Measurements from ENCODE around the gene INSYN2B.

The INSYN2B gene

DNA sequence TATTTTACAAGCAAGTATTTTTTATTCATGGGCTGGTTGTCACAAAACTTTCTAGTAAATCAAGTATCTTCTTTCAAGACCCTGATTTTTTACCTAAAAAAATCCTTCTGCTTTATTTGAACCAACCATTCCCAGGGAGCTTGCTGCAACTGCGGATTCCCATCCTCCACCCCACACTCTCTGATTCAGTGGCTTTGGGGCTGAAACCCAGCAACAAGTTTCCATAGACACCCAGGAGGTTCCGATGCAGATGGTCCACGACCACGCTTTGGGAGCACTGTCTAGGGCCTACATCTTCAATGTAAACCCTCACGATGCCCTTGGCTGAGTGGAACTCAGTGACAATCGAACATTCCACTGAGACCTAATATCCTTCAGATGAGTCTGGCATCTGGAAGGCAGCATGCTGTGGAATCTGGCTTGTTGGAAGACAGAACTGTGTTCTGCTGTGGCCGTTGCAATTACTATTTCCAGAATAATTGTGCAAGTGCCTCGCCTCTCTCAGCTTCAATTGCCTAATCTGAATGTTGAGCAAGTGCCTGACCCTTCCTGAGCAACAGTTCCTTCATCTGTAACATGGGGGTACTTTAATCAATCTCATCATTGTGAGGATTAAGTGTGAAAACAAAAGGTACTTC, 105.1 kb downstream of the INSYN2B start:
- Mint-ChIP-seq H3K27ac (no peak overlapping the region), H3K36me3 (peaks cover 20% of the 10 kb centered on the region), H3K4me3 (no peak overlapping the region)

DNA sequence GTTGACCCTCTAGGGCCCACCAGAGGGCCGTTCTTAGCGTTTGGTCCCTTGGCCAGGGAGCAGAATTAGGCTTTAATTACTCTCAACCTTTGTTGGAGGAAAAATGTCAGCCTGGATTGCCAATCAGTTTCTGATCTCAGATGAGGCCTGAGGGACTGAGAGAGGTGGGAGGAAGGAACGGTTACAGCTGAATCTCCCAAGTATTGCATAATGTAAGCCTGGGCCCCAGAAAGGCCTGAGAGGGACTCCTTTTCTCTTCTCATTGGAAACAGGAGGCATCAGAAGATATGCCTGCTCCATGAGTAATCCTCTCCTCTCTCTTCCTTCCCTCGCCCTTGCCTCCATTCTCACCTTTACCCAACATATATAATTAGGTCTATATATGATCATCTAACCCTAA, 105.7 kb downstream of the INSYN2B start:
- Mint-ChIP-seq H3K27ac (no peak overlapping the region), H3K27me3 (no peaks in the 10 kb centered on the region), H3K36me3 (peaks cover 19% of the 10 kb centered on the region), H3K9me3 (ENCODE audit: low read depth) (no peaks in the 10 kb centered on the region), H3K4me1 (ENCODE audit: low read depth) (peaks cover 4% of the 10 kb centered on the region), H3K4me3 (no peak overlapping the region)

More for the DNA sequence above, 105.1 kb downstream of the INSYN2B start:
- Mint-ChIP-seq H3K9me3 (ENCODE audit: low read depth) (no peaks in the 10 kb centered on the region), H3K4me1 (ENCODE audit: low read depth) (peaks cover 4% of the 10 kb centered on the region), H3K27me3 (no peaks in the 10 kb centered on the region)

DNA sequence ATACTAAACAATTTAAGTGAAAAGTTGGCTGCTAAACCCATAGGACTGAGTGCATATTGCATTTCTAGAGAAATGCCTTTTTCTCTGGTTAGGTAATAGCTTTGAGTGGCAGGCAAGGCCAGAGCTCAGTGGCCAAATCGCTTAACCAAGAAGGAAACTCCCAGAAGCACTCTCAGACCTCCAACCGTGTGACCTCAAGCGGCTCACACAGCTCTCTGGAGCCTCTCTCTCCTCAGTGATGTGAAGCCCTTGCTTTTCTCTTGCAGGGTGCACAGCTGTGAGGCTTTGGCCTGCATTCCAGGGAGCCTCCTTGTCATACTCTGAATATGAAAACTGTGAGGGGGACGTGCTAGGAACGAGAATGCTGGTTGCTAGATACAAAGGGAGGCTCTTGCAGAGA, 106.7 kb downstream of the INSYN2B start:
- Mint-ChIP-seq H3K4me1 (ENCODE audit: low read depth) (peaks cover 6% of the 10 kb centered on the region), H3K36me3 (peaks cover 17% of the 10 kb centered on the region), H3K27ac (no peak overlapping the region), H3K9me3 (ENCODE audit: low read depth) (no peaks in the 10 kb centered on the region), H3K27me3 (no peaks in the 10 kb centered on the region), H3K4me3 (no peak overlapping the region)

DNA sequence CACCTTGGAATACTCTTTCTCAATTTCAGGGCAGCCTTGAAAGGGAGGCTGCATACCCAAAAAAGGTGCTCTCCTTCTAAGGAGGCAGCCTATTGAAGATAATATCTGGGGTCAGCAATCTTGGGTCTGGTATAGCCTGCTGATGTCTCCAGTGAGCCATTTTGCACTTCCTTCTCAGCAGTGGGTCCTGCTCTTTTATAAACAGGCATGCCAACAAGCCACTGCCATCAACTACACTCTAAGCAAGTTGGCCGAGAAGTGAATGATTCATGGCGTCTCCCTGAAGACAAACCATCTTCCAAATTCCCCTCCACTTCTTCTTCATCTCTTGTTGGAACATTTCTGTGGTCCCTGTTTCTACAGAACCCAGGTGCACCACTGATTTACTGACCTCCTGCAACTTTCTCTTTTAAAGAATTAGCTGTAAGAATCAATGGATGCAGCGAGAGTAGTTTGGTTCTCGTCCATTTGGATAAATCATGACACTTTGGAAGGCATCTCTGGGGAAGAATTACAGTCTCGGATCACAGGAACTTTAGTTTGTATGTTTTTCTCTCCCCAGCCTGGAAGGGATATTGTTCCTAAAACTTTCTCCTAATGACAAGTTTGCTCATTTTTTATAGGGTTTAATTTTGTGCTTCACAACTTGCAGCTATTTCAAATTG, 108.3 kb downstream of the INSYN2B start:
- Mint-ChIP-seq H3K9me3 (ENCODE audit: low read depth) (no peaks in the 10 kb centered on the region), H3K4me1 (ENCODE audit: low read depth) (peaks cover 6% of the 10 kb centered on the region), H3K27me3 (no peaks in the 10 kb centered on the region), H3K36me3 (peaks cover 20% of the 10 kb centered on the region), H3K4me3 (no peak overlapping the region), H3K27ac (no peak overlapping the region)

DNA sequence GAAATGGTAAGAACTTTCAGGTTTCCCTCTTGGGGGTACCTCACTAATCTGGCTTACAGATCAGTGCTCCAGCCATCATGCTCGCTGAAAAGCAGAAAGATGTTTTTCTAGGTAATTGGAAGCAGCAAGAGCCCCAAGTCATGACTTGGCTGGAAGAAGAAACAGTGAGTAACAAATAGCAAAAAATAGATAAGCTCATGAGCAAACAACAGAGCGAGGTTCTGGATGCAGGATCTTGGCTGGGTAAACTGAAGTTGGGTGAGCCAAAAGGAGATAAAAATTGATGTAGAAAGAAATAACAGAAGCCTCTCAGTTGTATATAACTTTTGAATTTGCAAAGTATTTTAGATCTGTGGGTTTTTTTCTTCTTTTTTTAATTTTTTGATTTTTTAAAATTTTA, 110.1 kb downstream of the INSYN2B start:
- Mint-ChIP-seq H3K36me3 (peaks cover 14% of the 10 kb centered on the region), H3K27me3 (no peaks in the 10 kb centered on the region), H3K9me3 (ENCODE audit: low read depth) (no peaks in the 10 kb centered on the region), H3K27ac (no peak overlapping the region), H3K4me3 (no peak overlapping the region), H3K4me1 (ENCODE audit: low read depth) (peaks cover 2% of the 10 kb centered on the region)

DNA sequence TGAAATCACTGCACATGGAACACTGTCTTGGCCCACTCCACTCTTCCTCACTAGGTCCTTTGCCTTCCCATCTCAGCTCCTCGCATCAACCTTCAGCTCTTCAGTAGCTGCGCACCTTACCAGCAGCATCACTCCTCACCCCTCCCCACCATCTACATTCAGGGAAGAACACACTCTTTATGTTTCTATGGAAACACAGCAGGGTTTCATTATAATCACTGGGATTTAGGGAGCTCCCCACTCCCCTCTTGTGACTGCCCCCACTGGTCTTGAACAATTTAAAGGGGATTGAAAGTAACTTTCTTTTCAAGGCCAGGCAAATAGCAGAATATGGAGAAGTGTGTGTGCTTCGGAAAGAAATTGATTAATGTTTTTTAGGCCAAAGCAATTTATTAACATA, 111.2 kb downstream of the INSYN2B start:
- no peaks in the 10 kb centered on the region for H3K9me3 Mint-ChIP-seq (ENCODE audit: low read depth)
- H3K4me3 Mint-ChIP-seq, result no peak overlapping the region
- peaks cover 2% of the 10 kb centered on the region for H3K4me1 Mint-ChIP-seq (ENCODE audit: low read depth)
- no peaks in the 10 kb centered on the region for H3K27me3 Mint-ChIP-seq
- H3K36me3 Mint-ChIP-seq, result peaks cover 17% of the 10 kb centered on the region
- no peak overlapping the region for H3K27ac Mint-ChIP-seq

DNA sequence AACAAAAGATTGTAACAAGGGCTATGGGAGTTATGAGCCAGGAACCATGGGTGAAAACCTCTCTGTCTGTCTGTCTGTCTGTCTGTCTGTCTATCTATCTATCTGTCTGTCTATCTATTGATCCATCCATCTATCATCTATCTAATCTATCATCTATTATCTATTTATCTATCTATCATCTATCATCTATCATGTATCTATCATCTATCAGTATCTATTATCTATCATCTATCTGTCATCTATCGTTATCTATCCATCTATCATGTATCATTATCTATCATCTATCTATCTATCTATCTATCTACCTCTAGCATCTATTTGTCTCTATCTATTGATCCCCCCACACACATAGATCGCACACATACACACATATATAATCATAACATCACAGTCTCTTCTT, 112.9 kb downstream of the INSYN2B start:
- Mint-ChIP-seq H3K4me3 (no peak overlapping the region), H3K4me1 (ENCODE audit: low read depth) (peaks cover 2% of the 10 kb centered on the region), H3K27ac (no peak overlapping the region), H3K27me3 (no peaks in the 10 kb centered on the region), H3K36me3 (peaks cover 22% of the 10 kb centered on the region), H3K9me3 (ENCODE audit: low read depth) (no peaks in the 10 kb centered on the region)

DNA sequence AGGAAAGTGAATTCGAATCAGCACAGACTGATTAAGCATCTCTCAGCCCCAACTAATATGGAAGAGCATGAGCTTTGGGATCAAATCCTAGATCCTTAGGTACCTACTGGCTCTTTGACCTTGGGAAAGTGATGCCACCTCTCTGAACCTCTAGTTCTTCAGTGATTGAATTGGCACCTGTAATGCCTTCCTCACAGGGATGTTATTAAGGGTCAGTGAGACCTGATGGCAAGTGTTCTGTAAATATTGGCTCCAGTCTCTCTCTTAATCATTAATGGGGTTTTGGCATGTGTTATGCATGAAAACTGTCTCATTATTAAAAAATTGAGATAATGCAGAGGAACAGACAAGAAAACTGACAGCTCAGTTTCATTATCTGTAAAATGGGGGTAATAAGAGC, 115.8 kb downstream of the INSYN2B start:
- no peaks in the 10 kb centered on the region for H3K9me3 Mint-ChIP-seq (ENCODE audit: low read depth)
- H3K27ac Mint-ChIP-seq, result no peak overlapping the region
- H3K4me3 Mint-ChIP-seq, result no peak overlapping the region
- no peaks in the 10 kb centered on the region for H3K27me3 Mint-ChIP-seq
- peaks cover 7% of the 10 kb centered on the region for H3K4me1 Mint-ChIP-seq (ENCODE audit: low read depth)
- peaks cover 25% of the 10 kb centered on the region for H3K36me3 Mint-ChIP-seq

DNA sequence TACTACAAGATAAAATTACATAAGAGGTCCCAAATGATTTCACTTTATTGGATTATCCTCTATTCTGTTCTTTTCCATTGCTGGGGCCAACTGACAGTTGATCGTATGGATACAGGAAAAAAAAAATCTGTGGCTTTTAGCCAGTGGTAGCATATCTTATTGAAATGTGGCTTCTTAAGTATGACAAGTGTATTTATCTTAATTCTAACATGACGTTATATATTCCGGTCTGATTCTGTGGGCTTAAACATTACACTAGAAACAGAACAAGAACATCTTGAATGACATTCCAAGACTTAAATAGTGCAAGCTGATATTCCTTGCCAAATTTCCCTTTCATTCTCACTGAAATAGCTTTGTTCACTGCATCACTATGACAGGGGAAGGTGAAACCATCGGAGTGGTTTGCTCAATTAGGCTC, 117.9 kb downstream of the INSYN2B start:
- Mint-ChIP-seq H3K36me3 (peaks cover 22% of the 10 kb centered on the region), H3K4me1 (ENCODE audit: low read depth) (peaks cover 15% of the 10 kb centered on the region), H3K4me3 (no peak overlapping the region), H3K9me3 (ENCODE audit: low read depth) (no peaks in the 10 kb centered on the region), H3K27me3 (no peaks in the 10 kb centered on the region), H3K27ac (peak overlapping the region; percentile 10)

DNA sequence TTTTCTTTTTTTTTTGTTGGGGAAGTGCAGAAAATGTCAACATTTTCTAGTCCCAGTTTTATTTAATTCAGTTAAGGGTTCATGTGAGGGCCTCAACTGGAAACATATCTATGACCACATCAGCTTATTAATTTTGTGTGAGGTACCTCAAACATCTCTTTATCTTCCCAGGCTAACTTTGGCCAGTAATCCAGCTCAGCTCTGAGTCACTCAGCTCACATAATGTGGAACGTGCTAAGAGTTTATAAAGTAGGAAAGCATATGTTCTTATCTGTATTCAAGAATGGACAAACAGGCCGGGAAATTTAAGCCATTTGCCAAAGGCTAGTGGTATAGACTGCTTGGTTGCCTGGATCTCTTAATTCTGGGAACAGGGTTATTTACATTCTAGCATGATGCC, 118.4 kb downstream of the INSYN2B start:
- Mint-ChIP-seq H3K4me1 (ENCODE audit: low read depth) (peaks cover 18% of the 10 kb centered on the region), H3K27ac (no peak overlapping the region), H3K27me3 (no peaks in the 10 kb centered on the region), H3K36me3 (peaks cover 22% of the 10 kb centered on the region), H3K9me3 (ENCODE audit: low read depth) (no peaks in the 10 kb centered on the region), H3K4me3 (no peak overlapping the region)

DNA sequence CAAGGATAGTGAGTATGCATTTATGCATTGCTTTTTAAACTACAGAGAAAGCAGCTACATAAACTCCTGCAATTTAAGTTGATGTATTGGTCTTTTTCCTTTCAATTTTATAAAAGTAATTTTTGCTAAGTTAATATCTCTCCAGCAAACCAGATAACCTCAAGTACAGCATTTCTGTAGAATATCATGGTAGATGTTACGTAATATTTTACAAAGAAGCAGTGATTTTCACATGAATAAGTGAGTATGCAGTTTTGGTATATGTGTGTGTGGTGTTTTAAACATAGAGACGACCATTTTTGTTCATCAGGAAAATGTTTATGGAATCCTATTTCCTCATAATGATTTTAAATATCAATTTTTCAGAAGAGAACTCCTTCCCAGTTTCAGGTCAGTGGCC, 118.9 kb downstream of the INSYN2B start:
- Mint-ChIP-seq H3K9me3 (ENCODE audit: low read depth) (no peaks in the 10 kb centered on the region), H3K36me3 (peaks cover 23% of the 10 kb centered on the region), H3K4me1 (ENCODE audit: low read depth) (peaks cover 19% of the 10 kb centered on the region), H3K27me3 (no peaks in the 10 kb centered on the region), H3K4me3 (no peak overlapping the region), H3K27ac (no peak overlapping the region)

DNA sequence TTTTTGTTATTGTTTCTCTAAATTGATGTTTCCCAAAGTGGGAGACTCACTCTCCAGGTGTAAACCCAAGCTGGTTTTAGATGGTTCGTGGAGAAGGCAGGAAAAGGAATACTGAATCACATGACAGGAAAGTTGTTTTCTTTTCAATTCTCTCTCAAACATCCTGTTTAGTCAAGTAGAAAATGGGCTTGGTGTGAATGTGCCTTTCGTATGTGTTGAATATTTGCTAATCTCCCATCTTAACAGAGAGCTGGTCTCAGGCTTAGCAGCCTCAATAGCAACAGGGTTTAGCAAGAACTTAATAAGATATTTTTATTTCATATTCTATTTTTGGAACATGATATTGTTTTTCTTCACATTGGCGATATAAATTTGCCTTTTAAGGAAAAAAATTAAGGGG, 119.7 kb downstream of the INSYN2B start:
- peaks cover 25% of the 10 kb centered on the region for H3K36me3 Mint-ChIP-seq

DNA sequence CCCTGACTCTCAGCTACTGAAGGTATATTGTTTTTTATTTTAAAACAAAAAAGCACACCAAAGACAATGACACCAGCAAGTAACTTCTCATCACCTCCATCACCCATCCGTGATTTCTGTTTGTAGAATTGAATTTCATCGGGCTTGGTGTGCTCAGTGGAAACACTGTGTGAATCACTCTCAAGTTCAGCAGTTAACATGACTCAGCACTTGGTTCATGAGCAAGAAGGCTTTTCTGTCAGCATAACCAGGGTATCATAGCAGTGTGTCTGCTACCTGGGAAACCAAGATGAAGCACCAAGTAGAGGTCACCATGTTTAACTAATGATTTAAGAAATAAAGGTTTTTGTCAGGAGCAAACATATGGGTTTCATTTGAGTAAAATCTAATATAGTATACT, 123.7 kb downstream of the INSYN2B start:
- no peaks in the 10 kb centered on the region for H3K27me3 Mint-ChIP-seq
- peaks cover under 1% of the 10 kb centered on the region for H3K9me3 Mint-ChIP-seq (ENCODE audit: low read depth)
- peaks cover 36% of the 10 kb centered on the region for H3K36me3 Mint-ChIP-seq
- H3K4me3 Mint-ChIP-seq, result no peak overlapping the region
- peaks cover 29% of the 10 kb centered on the region for H3K4me1 Mint-ChIP-seq (ENCODE audit: low read depth)
- no peak overlapping the region for H3K27ac Mint-ChIP-seq

More for the DNA sequence above, 119.7 kb downstream of the INSYN2B start:
- Mint-ChIP-seq H3K4me1 (ENCODE audit: low read depth) (peaks cover 19% of the 10 kb centered on the region), H3K27ac (no peak overlapping the region), H3K4me3 (no peak overlapping the region), H3K27me3 (no peaks in the 10 kb centered on the region), H3K9me3 (ENCODE audit: low read depth) (no peaks in the 10 kb centered on the region)

DNA sequence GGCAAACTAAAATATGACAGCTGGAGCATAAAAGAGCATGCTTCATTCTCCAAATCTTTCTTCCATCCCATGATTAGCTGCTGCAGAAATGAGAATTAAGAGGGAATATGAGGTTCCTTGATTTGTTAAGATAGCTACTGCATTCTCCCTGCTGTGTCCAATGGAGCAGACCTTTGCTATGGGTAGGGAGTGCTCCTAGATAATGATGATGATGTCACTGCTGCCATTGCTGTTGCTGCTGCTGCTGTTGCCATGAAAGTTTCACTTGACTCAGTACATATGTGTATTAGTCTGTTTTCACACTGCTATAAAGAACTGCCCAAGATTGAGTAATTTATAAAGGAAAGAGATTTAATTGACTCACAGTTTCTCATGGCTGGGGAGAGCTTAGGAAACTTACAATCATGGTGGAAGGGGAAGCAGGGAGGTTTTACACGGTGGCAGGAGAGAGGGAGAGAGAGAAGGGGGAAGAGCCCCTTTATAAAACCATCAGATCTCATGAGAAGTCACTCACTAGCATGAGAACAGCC, 128.9 kb downstream of the INSYN2B start:
- no peak overlapping the region for H3K4me3 Mint-ChIP-seq
- H3K9me3 Mint-ChIP-seq (ENCODE audit: low read depth), result peaks cover 9% of the 10 kb centered on the region
- no peak overlapping the region for H3K27ac Mint-ChIP-seq
- peaks cover 65% of the 10 kb centered on the region for H3K36me3 Mint-ChIP-seq
- no peaks in the 10 kb centered on the region for H3K27me3 Mint-ChIP-seq
- H3K4me1 Mint-ChIP-seq (ENCODE audit: low read depth), result peaks cover 11% of the 10 kb centered on the region

DNA sequence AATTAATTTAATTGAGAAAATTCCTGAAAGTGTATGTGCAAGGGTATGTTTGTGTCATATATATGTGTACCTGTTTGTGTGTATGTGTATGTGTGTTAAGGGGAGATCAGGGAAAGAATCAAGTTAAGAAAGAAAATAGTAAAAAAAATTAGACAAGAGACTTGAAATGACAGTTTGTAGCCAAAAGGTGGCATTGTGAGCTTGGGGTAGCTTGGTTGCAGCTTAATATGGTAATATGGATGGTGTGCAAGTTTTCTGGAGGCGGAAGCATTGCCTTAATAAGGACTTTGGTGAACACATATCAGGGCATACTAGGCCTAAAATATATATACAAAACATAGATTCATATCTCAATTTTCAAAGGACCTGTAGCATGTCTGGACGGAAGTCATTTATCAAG, 129.9 kb downstream of the INSYN2B start:
- peaks cover 9% of the 10 kb centered on the region for H3K9me3 Mint-ChIP-seq (ENCODE audit: low read depth)
- H3K4me1 Mint-ChIP-seq (ENCODE audit: low read depth), result peaks cover 11% of the 10 kb centered on the region
- peaks cover 65% of the 10 kb centered on the region for H3K36me3 Mint-ChIP-seq
- no peak overlapping the region for H3K27ac Mint-ChIP-seq
- H3K27me3 Mint-ChIP-seq, result no peaks in the 10 kb centered on the region
- no peak overlapping the region for H3K4me3 Mint-ChIP-seq

DNA sequence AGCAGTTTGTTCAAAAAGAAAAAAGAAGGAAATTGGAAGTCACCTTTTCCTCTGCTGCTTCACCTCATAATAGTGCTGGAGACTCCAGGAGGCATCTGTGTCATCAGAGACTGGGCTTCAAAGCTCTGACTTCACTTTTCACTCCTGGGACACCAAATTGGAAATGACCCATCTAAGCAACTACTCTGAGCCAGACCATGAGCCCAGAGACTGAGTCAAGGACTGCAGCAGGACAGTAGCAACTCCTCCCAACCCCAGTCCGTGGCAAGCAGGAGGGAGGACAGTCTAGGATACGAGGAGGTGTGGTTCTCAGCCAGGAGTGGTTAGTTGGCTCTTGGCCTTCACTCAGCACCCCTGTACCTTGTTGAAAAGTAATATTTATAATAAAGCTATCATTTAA, 131.5 kb downstream of the INSYN2B start:
- H3K4me3 Mint-ChIP-seq, result no peak overlapping the region
- peaks cover 73% of the 10 kb centered on the region for H3K36me3 Mint-ChIP-seq
- H3K27ac Mint-ChIP-seq, result no peak overlapping the region
- H3K4me1 Mint-ChIP-seq (ENCODE audit: low read depth), result peaks cover 3% of the 10 kb centered on the region
- H3K27me3 Mint-ChIP-seq, result no peaks in the 10 kb centered on the region
- peaks cover 9% of the 10 kb centered on the region for H3K9me3 Mint-ChIP-seq (ENCODE audit: low read depth)

Data from activated naive CD8-positive, alpha-beta T cell (primary cell).